ACC112 (cell line): ENCODE data around the gene TAS2R14.

Experiments
- H2AFZ ChIP-seq: fragments of 200-600 bp; sonication (generic); one replicate; pipeline ENCODE4 v1.6.0; 2017; ENCODE audit warnings: antibody characterized with exemption, low read length; ENCODE audit not compliant: unreplicated experiment
- H3K27ac ChIP-seq: fragments of 200-600 bp; sonication (generic); 2 replicates; pipeline ENCODE4 v1.5.1; 2014; ENCODE audit warnings: low read depth, mild to moderate bottlenecking, antibody characterized with exemption, low read length, moderate library complexity
- H3K27me3 ChIP-seq: fragments of 200-600 bp; sonication (generic); 2 replicates; pipeline ENCODE4 v1.6.1; 2014; ENCODE audit warnings: mild to moderate bottlenecking, antibody characterized with exemption, low read length, moderate library complexity, mixed read lengths; ENCODE audit not compliant: insufficient read depth
- H3K36me3 ChIP-seq: fragments of 200-600 bp; sonication (generic); 2 replicates; pipeline ENCODE4 v1.6.1; 2016; ENCODE audit warnings: mild to moderate bottlenecking, antibody characterized with exemption, low read length, moderate library complexity, mixed read lengths; ENCODE audit not compliant: insufficient read depth
- H3K4me1 ChIP-seq: fragments of 200-600 bp; sonication (generic); one replicate; pipeline ENCODE4 v1.6.1; 2016; ENCODE audit warnings: low read length, mixed read lengths; ENCODE audit not compliant: insufficient read depth, unreplicated experiment, control insufficient read depth
- H3K4me3 ChIP-seq: fragments of 200-600 bp; sonication (generic); 2 replicates; pipeline ENCODE4 v1.5.1; 2014; ENCODE audit warnings: mild to moderate bottlenecking, low read depth, low read length
- H3K79me2 ChIP-seq: fragments of 200-600 bp; sonication (generic); one replicate; pipeline ENCODE4 v1.6.0; 2016; ENCODE audit warnings: low read length; ENCODE audit not compliant: control insufficient read depth, unreplicated experiment, insufficient read depth

TAS2R14 gene

GRCh38 chr12:10956085-10956484 lies 17.0 kb upstream of the TAS2R14 start:
- peaks cover 4% of the 10 kb centered on the region for H3K79me2 ChIP-seq
- no peak overlapping the region for H3K4me3 ChIP-seq
- no peak overlapping the region for H3K27ac ChIP-seq
- H2AFZ ChIP-seq, result no peak overlapping the region
- H3K4me1 ChIP-seq, result no peaks in the 10 kb centered on the region
- no peaks in the 10 kb centered on the region for H3K27me3 ChIP-seq
- no peaks in the 10 kb centered on the region for H3K36me3 ChIP-seq

DNA sequence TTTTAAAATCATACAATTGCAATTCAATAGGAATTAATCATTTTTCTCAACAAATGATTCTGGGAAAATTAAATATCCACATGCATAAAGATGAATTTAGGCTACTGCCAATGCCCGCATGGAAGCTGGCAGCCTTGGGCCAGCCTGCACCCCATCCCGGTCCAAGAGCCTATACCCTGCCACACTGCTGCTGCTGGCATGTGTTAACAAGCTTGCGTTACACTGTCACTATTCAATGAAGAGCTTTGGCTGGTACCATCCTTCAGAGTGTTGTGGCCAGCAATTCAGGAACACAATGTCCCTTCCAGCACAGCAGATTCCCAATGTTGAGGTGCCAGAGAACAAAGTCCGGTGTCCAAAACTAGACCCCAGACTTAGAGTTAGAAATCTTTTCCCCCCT lies 13.6 kb upstream of the TAS2R14 start:
- Histone ChIP-seq H2AFZ (no peak overlapping the region), H3K27ac (no peak overlapping the region), H3K36me3 (peaks cover 2% of the 10 kb centered on the region; the same call in 1 of the 2 replicates), H3K27me3 (no peaks in the 10 kb centered on the region), H3K79me2 (peaks cover 4% of the 10 kb centered on the region), H3K4me3 (no peak overlapping the region), H3K4me1 (no peaks in the 10 kb centered on the region)

DNA sequence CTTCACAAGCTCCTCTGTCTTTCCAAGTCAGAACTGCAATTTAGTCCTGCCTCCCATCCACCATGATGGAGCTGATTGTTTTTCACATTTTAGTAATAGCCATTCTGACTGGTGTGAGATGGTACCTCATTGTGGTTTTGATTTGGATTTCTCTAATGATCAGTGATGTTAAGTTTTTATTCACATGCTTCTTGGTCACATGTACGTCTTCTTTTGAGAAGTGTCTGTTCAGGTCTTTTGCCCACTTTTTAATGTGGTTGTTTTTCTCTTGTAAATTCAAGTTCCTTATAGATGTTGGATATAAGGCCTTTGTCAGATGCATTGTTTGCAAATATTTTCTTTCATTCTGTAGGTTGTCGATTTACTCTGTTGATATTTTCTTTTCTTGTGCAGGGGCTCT lies 4.1 kb upstream of the TAS2R14 start:
- H3K79me2 ChIP-seq, result no peaks in the 10 kb centered on the region
- H3K27me3 ChIP-seq, result no peaks in the 10 kb centered on the region
- H3K4me1 ChIP-seq, result peaks cover 7% of the 10 kb centered on the region
- no peak overlapping the region for H3K27ac ChIP-seq
- no peak overlapping the region for H2AFZ ChIP-seq
- no peak overlapping the region for H3K4me3 ChIP-seq
- peaks cover 5% of the 10 kb centered on the region for H3K36me3 ChIP-seq

- Histone ChIP-seq H3K4me1 (peaks cover 7% of the 10 kb centered on the region), H3K79me2 (no peaks in the 10 kb centered on the region), H3K36me3 (peaks cover 3% of the 10 kb centered on the region), H2AFZ (no peak overlapping the region), H3K4me3 (no peak overlapping the region), H3K27ac (no peak overlapping the region), H3K27me3 (no peaks in the 10 kb centered on the region)
These were observed 3.0 kb upstream of the TAS2R14 start for GRCh38 chr12:10941916-10942607.

DNA sequence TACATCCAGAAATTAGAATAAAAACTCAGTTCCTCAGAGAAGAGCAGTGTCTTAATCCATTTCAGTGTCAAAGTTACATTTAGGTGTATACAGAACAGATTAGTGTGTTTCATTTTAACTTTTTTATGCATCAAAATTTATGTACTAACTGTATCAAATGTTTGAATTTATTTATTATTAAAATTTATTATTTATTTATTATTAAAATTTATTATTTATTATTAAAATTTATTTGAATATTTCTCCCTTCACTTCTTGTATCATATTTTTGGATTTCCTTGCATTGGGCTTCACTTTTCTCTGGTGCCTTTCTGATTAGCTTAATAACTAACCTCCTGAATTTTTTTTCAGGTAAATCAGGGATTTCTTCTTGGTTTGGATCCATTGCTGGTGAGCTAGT lies 2.3 kb upstream of the TAS2R14 start:
- Histone ChIP-seq H3K36me3 (no peaks in the 10 kb centered on the region), H3K4me1 (peaks cover 7% of the 10 kb centered on the region), H3K27ac (no peak overlapping the region), H3K4me3 (no peak overlapping the region), H3K27me3 (no peaks in the 10 kb centered on the region), H2AFZ (no peak overlapping the region), H3K79me2 (no peaks in the 10 kb centered on the region)

GRCh38 chr12:10940389-10940788 lies 1.3 kb upstream of the TAS2R14 start:
- H3K79me2 ChIP-seq, result no peaks in the 10 kb centered on the region
- no peak overlapping the region for H3K4me3 ChIP-seq
- H2AFZ ChIP-seq, result no peak overlapping the region
- H3K27ac ChIP-seq, result no peak overlapping the region
- H3K36me3 ChIP-seq, result no peaks in the 10 kb centered on the region
- H3K27me3 ChIP-seq, result no peaks in the 10 kb centered on the region
- peaks cover 7% of the 10 kb centered on the region for H3K4me1 ChIP-seq

GRCh38 chr12:10936506-10936905 lies 2.6 kb downstream of the TAS2R14 start:
- Histone ChIP-seq H3K79me2 (no peaks in the 10 kb centered on the region), H3K4me1 (peaks cover 7% of the 10 kb centered on the region), H3K27me3 (no peaks in the 10 kb centered on the region), H3K4me3 (no peak overlapping the region), H3K36me3 (no peaks in the 10 kb centered on the region), H3K27ac (no peak overlapping the region), H2AFZ (no peak overlapping the region)

- Histone ChIP-seq H3K27ac (no peak within 1 kb of the TSS), H3K4me1 (no peaks in the 10 kb centered on the region), H3K79me2 (no peaks in the 10 kb centered on the region), H3K27me3 (no peaks in the 10 kb centered on the region), H3K4me3 (no peak within 1 kb of the TSS), H3K36me3 (no peaks in the 10 kb centered on the region), H2AFZ (no peak within 1 kb of the TSS)
These were observed 10.2 kb downstream of the TAS2R14 start, which contains the start of gene PRH2 for GRCh38 chr12:10928746-10929286. Gene PRH2 (plus strand): TSS chr12:10929236. CDS start chr12:10929274, 38 bp downstream.

DNA sequence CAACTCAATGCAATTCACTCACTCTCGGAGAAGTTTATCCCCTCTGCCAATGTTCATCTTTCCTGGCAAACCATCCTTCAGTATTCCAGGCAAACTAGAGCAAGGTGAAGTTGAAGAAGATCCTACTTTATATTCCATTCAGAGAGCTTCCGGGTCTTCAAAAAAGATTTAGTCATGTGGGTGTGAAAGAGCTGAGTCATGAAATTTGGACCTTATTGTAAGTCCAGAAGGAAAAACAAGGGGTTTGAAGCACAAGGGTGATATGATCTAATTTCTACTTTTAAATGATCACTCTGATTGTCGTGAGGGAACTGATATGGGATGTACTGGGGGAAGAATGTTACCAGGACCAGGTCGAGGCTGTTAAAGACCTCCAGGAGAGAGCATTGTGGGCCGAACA lies 12.8 kb downstream of the TAS2R14 start:
- no peak overlapping the region for H3K4me3 ChIP-seq
- H3K27me3 ChIP-seq, result no peaks in the 10 kb centered on the region
- H3K36me3 ChIP-seq, result no peaks in the 10 kb centered on the region
- no peak overlapping the region for H2AFZ ChIP-seq
- no peaks in the 10 kb centered on the region for H3K4me1 ChIP-seq
- H3K27ac ChIP-seq, result no peak overlapping the region
- H3K79me2 ChIP-seq, result no peaks in the 10 kb centered on the region

DNA sequence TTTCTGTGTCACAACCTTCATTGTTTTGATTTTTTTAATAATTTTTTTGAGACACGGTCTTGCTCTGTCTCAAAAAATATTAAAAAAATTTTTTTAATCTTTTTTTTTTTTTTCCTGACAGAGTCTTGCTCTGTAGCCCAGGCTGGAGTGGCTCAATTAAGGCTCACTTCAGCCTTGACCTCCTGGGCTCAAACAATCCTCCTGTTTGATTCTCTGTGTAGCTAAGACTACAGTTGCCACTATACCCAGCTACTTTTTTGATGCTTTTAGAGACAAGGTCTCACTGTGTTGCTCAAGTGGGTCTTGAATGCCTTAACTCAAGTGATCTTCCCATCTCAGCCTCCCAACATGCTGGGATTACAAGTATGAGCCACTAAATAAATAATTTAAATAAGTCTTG lies 19.3 kb downstream of the TAS2R14 start:
- H2AFZ ChIP-seq, result no peak overlapping the region
- no peaks in the 10 kb centered on the region for H3K27me3 ChIP-seq
- no peaks in the 10 kb centered on the region for H3K79me2 ChIP-seq
- no peak overlapping the region for H3K27ac ChIP-seq
- H3K4me1 ChIP-seq, result no peaks in the 10 kb centered on the region
- no peaks in the 10 kb centered on the region for H3K36me3 ChIP-seq
- no peak overlapping the region for H3K4me3 ChIP-seq

GRCh38 chr12:10910380-10910779 lies 28.7 kb downstream of the TAS2R14 start:
- Histone ChIP-seq H3K4me3 (no peak overlapping the region), H3K36me3 (0 out of 2 replicates have a peak, but pooled peaks cover 5% of the 10 kb centered on the region), H3K4me1 (no peaks in the 10 kb centered on the region), H3K27ac (no peak overlapping the region), H3K79me2 (no peaks in the 10 kb centered on the region), H2AFZ (no peak overlapping the region), H3K27me3 (no peaks in the 10 kb centered on the region)
